Liver (tissue), 9 donors: ENCODE data around the gene RBM33. TPM values are rescaled to one million over a fixed set of nuclear protein-coding genes. Genes with fewer than 3 reads are reported as not detected.

ENCODE experiments used
- DNase-seq: peaks from one replicate; pipeline ENCODE4 v3.0.0-alpha.2; 2017; ENCODE audit warnings: low spot score
- H3K27ac ChIP-seq, 2 donors: one replicate each; pipeline ENCODE4 v1.7.0; 2013; ENCODE audit warnings: inconsistent platforms in 2 of 2, low read length in 2 of 2, control low read depth in 1 of 2, low read depth in 1 of 2, mild to moderate bottlenecking in 1 of 2
- H3K27me3 ChIP-seq, 4 donors: one replicate each; pipeline versions ENCODE4 v1.6.1 to v1.7.0; 2013; ENCODE audit warnings: low read length in 3 of 4, inconsistent platforms in 1 of 4, mild to moderate bottlenecking in 1 of 4, moderate library complexity in 1 of 4; ENCODE audit not compliant: control insufficient read depth in 4 of 4, insufficient read depth in 4 of 4
- H3K36me3 ChIP-seq, 4 donors: one replicate each; pipeline versions ENCODE4 v1.6.1 to v1.7.0; 2013; ENCODE audit warnings: low read length in 3 of 4, mild to moderate bottlenecking in 3 of 4, low read depth in 1 of 4, moderate library complexity in 1 of 4; ENCODE audit not compliant: control insufficient read depth in 4 of 4, insufficient read depth in 3 of 4
- H3K4me1 ChIP-seq, 4 donors: one replicate each; pipeline versions ENCODE4 v1.6.1 to v1.7.0; 2013; ENCODE audit warnings: low read length in 3 of 4, mild to moderate bottlenecking in 3 of 4, moderate library complexity in 1 of 4; ENCODE audit not compliant: control insufficient read depth in 4 of 4, insufficient read depth in 4 of 4
- H3K4me3 ChIP-seq, 3 donors: one replicate each; pipeline versions ENCODE4 v1.6.1 to v1.7.0; 2013; ENCODE audit warnings: low read length in 3 of 3, control low read depth in 1 of 3, low read depth in 1 of 3, mild to moderate bottlenecking in 1 of 3
- H3K9ac ChIP-seq, 2 donors: one replicate each; pipeline ENCODE4 v1.7.0; 2013; ENCODE audit warnings: low read length in 2 of 2, mild to moderate bottlenecking in 2 of 2, moderate library complexity in 2 of 2, control low read depth in 1 of 2, low read depth in 1 of 2
- H3K9me3 ChIP-seq, 4 donors: one replicate each; pipeline versions ENCODE4 v1.6.1 to v1.7.0; 2013; ENCODE audit warnings: low read length in 3 of 4; ENCODE audit not compliant: control insufficient read depth in 4 of 4
- ATF3 ChIP-seq: IDR thresholded peaks from 2 replicates; pipeline ENCODE4 v1.6.1; 2016; ENCODE audit warnings: antibody characterized with exemption
- CTCF ChIP-seq: fragments of 150-350 bp; IDR thresholded peaks from 2 replicates; pipeline ENCODE4 v1.5.1; 2017; ENCODE audit warnings: improper control_type of control experiment, low read depth, low read length; ENCODE audit not compliant: missing input control
- EGR1 ChIP-seq, 2 donors: IDR thresholded peaks; 2 replicates each; pipeline ENCODE4 v1.6.1; 2016 to 2018; ENCODE audit warnings: antibody characterized with exemption in 2 of 2, low read depth in 2 of 2
- FOXA1 ChIP-seq: IDR thresholded peaks from 2 replicates; pipeline ENCODE4 v1.6.1; 2016; ENCODE audit warnings: antibody characterized with exemption
- FOXA2 ChIP-seq: IDR thresholded peaks from 2 replicates; pipeline ENCODE4 v1.6.1; 2016; ENCODE audit warnings: antibody characterized with exemption
- GABPA ChIP-seq, 2 donors: IDR thresholded peaks in 1 of 2; conservative IDR thresholded peaks in 1 of 2; 2 replicates each; pipeline ENCODE4 v1.6.1; 2016; ENCODE audit warnings: antibody characterized with exemption in 2 of 2, mild to moderate bottlenecking in 1 of 2, moderate library complexity in 1 of 2
- HNF4A ChIP-seq, 2 donors: conservative IDR thresholded peaks; 2 replicates each; pipeline ENCODE4 v1.6.1; 2016; ENCODE audit warnings: antibody characterized with exemption in 2 of 2, mild to moderate bottlenecking in 2 of 2
- HNF4G ChIP-seq: IDR thresholded peaks from 2 replicates; pipeline ENCODE4 v1.6.1; 2016; ENCODE audit warnings: antibody characterized with exemption
- JUND ChIP-seq, 2 donors: IDR thresholded peaks; 2 replicates each; pipeline ENCODE4 v1.6.1; 2016; ENCODE audit warnings: antibody characterized with exemption in 2 of 2
- MAX ChIP-seq: IDR thresholded peaks from 2 replicates; pipeline ENCODE4 v1.6.1; 2016; ENCODE audit warnings: antibody characterized with exemption
- NR2F2 ChIP-seq: IDR thresholded peaks from 2 replicates; pipeline ENCODE4 v1.6.1; 2016; ENCODE audit warnings: antibody characterized with exemption
- RAD21 ChIP-seq, 2 donors: IDR thresholded peaks; 2 replicates each; pipeline ENCODE4 v1.6.1; 2016; ENCODE audit warnings: antibody characterized with exemption in 2 of 2, mild to moderate bottlenecking in 2 of 2
- REST ChIP-seq: IDR thresholded peaks from 2 replicates; pipeline ENCODE4 v1.6.1; 2016; ENCODE audit warnings: antibody characterized with exemption, mild to moderate bottlenecking
- RXRA ChIP-seq, 2 donors: IDR thresholded peaks; 2 replicates each; pipeline ENCODE4 v1.6.1; 2017 to 2018; ENCODE audit warnings: antibody characterized with exemption in 2 of 2, mild to moderate bottlenecking in 1 of 2
- SP1 ChIP-seq: IDR thresholded peaks from 2 replicates; pipeline ENCODE4 v1.6.1; 2018; ENCODE audit warnings: antibody characterized with exemption, mild to moderate bottlenecking
- YY1 ChIP-seq: IDR thresholded peaks from 2 replicates; pipeline ENCODE4 v1.6.1; 2016; ENCODE audit warnings: antibody characterized with exemption, mild to moderate bottlenecking
- ZBTB33 ChIP-seq: IDR thresholded peaks from 2 replicates; pipeline ENCODE4 v1.6.1; 2016; ENCODE audit warnings: antibody characterized with exemption
- WGBS: extraction: QIAGEN DNeasy Blood & Tissue Kit; methylation state at CpG from one replicate; pipeline ENCODE4 v1.1.7; 2013; 5-methylcytosine and 5-hydroxymethylcytosine counted together
- polyA plus RNA-seq, 2 donors: library from polyadenylated mRNA; stranded (reverse) in 1 of 2; unstranded in 1 of 2; fragments of 200-250 nt in 1 of 2; fragments of >200 nt in 1 of 2; fragmentation: Nextera tagmentation in 1 of 2; extraction: Ambion mirVana in 1 of 2; gene quantifications; one replicate each; pipeline versions ENCODE4 v1.2.1 to v1.2.3, GENCODE V29; 2013 to 2015
- total RNA-seq, 2 donors: library from RNA; depleted of rRNA; stranded (reverse); fragments of >200 nt; gene quantifications; one replicate each; pipeline ENCODE4 v1.2.3, GENCODE V29; 2014
- donor health status: healthy.
- donor health status: healthy.
- donor health status: healthy.
- donor health status: healthy.
- donor health status: healthy.

Gene RBM33
- total and polyA plus RNA-seq, 4 donors: 7.8 to 48.9 (median 28.2) TPM

GRCh38 chr7:155749578-155749977 lies 105.1 kb downstream of the RBM33 start:
- Histone ChIP-seq H3K36me3 (peaks cover 11 to 26% (median 21%) of the 10 kb centered on the region in 4 donors), H3K9me3 (no peaks in the 10 kb centered on the region), H3K27me3 (no peaks in the 10 kb centered on the region), H3K27ac (no peak overlapping the region), H3K4me1 (peaks cover 1 to 19% (median 8%) of the 10 kb centered on the region in 4 donors), H3K4me3 (no peak overlapping the region), H3K9ac (no peak overlapping the region)
- WGBS: 97% methylated on average over 3 of the region's 3 CpGs
- TF ChIP-seq EGR1 (IDR thresholded peaks at IDR 0.05; ENCODE audit: low read depth in 2 of 2) (no peak), HNF4G (no peak), RXRA (IDR thresholded peaks at IDR 0.05) (no peak), RAD21 (IDR thresholded peaks at IDR 0.05) (no peak), GABPA (IDR thresholded peaks at IDR 0.05 in 1 of 2, conservative IDR thresholded peaks at IDR 0.05 in 1 of 2) (no peak), JUND (IDR thresholded peaks at IDR 0.05) (no peak), SP1 (no peak), CTCF (no peak), YY1 (no peak), FOXA1 (no peak), ZBTB33 (no peak), ATF3 (no peak), FOXA2 (no peak), MAX (no peak), HNF4A (conservative IDR thresholded peaks at IDR 0.05) (no peak), REST (no peak), NR2F2 (no peak)
- DNase-seq: no peak
